Activated B cell treated with CpG ODN at 0.5 μM for 24 hours (primary cell): ENCODE measurements around the gene SCAANT1. TPM values are rescaled to one million over a fixed set of nuclear protein-coding genes. Genes with fewer than 3 reads are reported as not detected.

ENCODE experiments used
- ATAC-seq: fragments of 200-7000 bp; cut with Tn5 transposase; one replicate; pipeline ENCODE4 v1.10.0; 2021; ENCODE audit warnings: low read depth, mild to moderate bottlenecking, moderate library complexity
- CTCF ChIA-PET: fragments of 350-600 bp; sonication (Branson Sonifier 250); formaldehyde crosslinking; loops from one replicate; lab custom pipeline; 2021; ENCODE audit warnings: antibody characterized with exemption; lab: Charles Lee
- POLR2A ChIA-PET: fragments of 350-600 bp; sonication (Branson Sonifier 250); formaldehyde crosslinking; loops from one replicate; lab custom pipeline; 2021; ENCODE audit warnings: antibody characterized with exemption; lab: Charles Lee
- DNase-seq: peaks from one replicate; pipeline ENCODE4 v3.0.0; 2022
- H3K27ac Mint-ChIP-seq: one replicate; pipeline ENCODE4 v1.8.0; 2020; ENCODE audit warnings: mixed read lengths
- H3K27me3 Mint-ChIP-seq: one replicate; pipeline ENCODE4 v1.8.0; 2021; ENCODE audit warnings: mixed read lengths
- H3K36me3 Mint-ChIP-seq: one replicate; pipeline ENCODE4 v1.8.0; 2021; ENCODE audit warnings: low read depth, mixed read lengths
- H3K4me1 Mint-ChIP-seq: one replicate; pipeline ENCODE4 v1.8.0; 2021; ENCODE audit warnings: mixed read lengths
- H3K4me3 Mint-ChIP-seq: one replicate; pipeline ENCODE4 v1.8.0; 2020; ENCODE audit warnings: mild to moderate bottlenecking, mixed read lengths
- H3K9me3 Mint-ChIP-seq: one replicate; pipeline ENCODE4 v1.8.0; 2020; ENCODE audit warnings: mixed read lengths
- CTCF ChIP-seq: fragments of 200-600 bp; IDR thresholded peaks from one replicate; pipeline ENCODE4 v1.8.0; 2022; ENCODE audit warnings: antibody characterized with exemption, mild to moderate bottlenecking
- intact Hi-C: fragments of 100-400 bp; cut with micrococcal nuclease; formaldehyde crosslinking; loops from one replicate; pipeline ENCODE4 v1.15.1; 2024
- total RNA-seq: library from RNA; stranded (reverse); gene quantifications from 2 replicates; pipeline ENCODE4 v1.2.3, GENCODE V29; 2022

Gene SCAANT1
- total RNA-seq, 1 donor from 2014 or later = not detected

DNA sequence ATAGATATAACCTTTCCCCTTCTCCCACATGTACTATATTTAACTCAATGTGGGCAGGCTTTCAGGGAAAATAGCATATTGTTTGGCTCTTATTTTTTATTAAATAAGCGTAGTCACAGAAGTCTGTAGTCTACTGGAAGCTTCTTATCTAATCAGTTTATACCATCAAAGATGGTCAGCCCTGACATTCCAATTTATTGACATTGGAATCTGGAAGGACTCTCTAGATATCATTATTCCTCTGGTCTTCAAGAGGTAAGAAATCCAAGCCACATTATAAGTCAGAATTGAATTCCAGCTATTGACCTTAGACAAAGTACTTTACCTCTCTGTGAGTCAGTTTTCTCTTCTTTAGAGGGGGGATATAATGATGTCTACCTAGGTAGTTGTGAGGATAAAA, 38.5 kb upstream of the SCAANT1 start:
- H3K36me3 Mint-ChIP-seq = peaks cover 36% of the 10 kb centered on the region
- POLR2A ChIA-PET = no interaction called here
- no peak for TF ChIP-seq CTCF
- H3K27ac Mint-ChIP-seq = no peak overlapping the region
- no peak overlapping the region for H3K4me3 Mint-ChIP-seq
- intact Hi-C loops = no loop called here
- ATAC-seq (no peak), DNase-seq (no peak)
- peaks cover 38% of the 10 kb centered on the region for H3K4me1 Mint-ChIP-seq
- no peaks in the 10 kb centered on the region for H3K9me3 Mint-ChIP-seq
- CTCF ChIA-PET = interaction anchor here (1.8 kb wide), 1 partner anchor 11 kb away, joined by 8 read pairs; no protein-coding TSS in a partner anchor
- no peaks in the 10 kb centered on the region for H3K27me3 Mint-ChIP-seq

- CTCF ChIA-PET = no interaction called here
- no peak for TF ChIP-seq CTCF
- Mint-ChIP-seq H3K4me1 (peaks cover 35% of the 10 kb centered on the region), H3K27ac (no peak overlapping the region), H3K4me3 (no peak overlapping the region), H3K27me3 (no peaks in the 10 kb centered on the region), H3K9me3 (no peaks in the 10 kb centered on the region), H3K36me3 (peaks cover 34% of the 10 kb centered on the region)
- intact Hi-C loops = no loop called here
- no peak for DNase-seq
- no peak for ATAC-seq
- POLR2A ChIA-PET = no interaction called here
These were observed 36.8 kb upstream of the SCAANT1 start for GRCh38 chr3:63949005-63949404.

- ATAC-seq = no peak
- no peak for TF ChIP-seq CTCF
- Mint-ChIP-seq H3K4me1 (peaks cover 37% of the 10 kb centered on the region), H3K36me3 (peaks cover 33% of the 10 kb centered on the region), H3K27ac (no peak overlapping the region), H3K27me3 (no peaks in the 10 kb centered on the region), H3K9me3 (no peaks in the 10 kb centered on the region), H3K4me3 (no peak overlapping the region)
- DNase-seq = no peak
- ChIA-PET POLR2A (no interaction called here), CTCF (no interaction called here)
- intact Hi-C loops = no loop called here
These were observed 35.4 kb upstream of the SCAANT1 start for GRCh38 chr3:63947594-63947993.

DNA sequence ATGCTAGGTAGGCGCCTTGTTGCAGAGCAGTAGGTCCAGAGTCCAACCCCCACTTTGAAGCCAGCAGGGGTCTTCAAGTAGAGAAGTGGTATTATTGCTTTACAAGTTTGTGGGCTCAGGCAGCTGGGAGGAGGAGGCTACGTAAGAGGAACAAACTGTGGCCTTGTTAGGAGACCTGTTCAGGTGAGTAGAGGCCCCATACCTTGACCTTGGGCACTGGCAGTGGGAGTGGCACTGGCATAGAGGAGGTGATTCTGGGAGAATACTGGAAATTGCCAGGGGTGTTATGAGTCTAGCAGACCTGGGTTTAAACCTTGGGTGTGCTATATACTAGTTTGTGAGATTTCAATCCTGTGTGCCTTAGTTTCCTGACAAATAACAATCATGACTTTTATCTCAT, 34.6 kb upstream of the SCAANT1 start:
- Mint-ChIP-seq H3K4me3 (no peak overlapping the region), H3K27ac (no peak overlapping the region)

DNA sequence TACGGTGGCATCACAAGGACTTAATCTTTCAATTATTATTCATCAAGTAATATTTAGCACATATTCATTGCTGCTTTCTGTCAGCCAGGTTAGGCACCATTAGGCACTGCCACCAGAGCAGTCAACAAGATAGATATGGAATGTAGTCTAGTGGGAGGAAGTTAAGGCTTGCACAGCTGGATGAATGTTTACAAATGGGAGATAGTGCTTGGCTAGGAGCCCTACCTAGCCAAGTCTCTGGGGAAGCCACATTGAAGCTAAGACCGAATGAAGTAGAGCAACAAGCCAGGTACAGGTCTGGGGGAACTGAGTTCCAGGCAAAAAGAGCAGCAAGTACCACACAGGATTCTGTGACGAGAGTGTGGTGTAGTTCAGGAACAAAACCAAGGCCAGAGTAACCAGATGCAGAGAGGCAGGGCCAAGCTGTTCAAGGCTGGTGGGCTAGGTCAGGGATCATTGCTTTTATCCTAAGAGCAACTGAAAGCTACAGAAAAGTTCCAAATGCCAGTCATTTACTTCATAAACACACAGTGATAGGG, 33.4 kb upstream of the SCAANT1 start:
- CTCF ChIA-PET = interaction anchor here (1.2 kb wide), 1 partner anchor 16 kb away, joined by 3 read pairs; no protein-coding TSS in a partner anchor
- Mint-ChIP-seq H3K9me3 (no peaks in the 10 kb centered on the region), H3K27me3 (no peaks in the 10 kb centered on the region), H3K4me1 (peaks cover 22% of the 10 kb centered on the region), H3K4me3 (no peak overlapping the region), H3K27ac (no peak overlapping the region), H3K36me3 (peaks cover 38% of the 10 kb centered on the region)
- DNase-seq (no peak), ATAC-seq (no peak)
- TF ChIP-seq CTCF = no peak
- POLR2A ChIA-PET = interaction anchor here (0.5 kb wide), 1 partner anchor 8 kb away, joined by 3 read pairs; no protein-coding TSS in a partner anchor
- intact Hi-C loops = no loop called here

More for the DNA sequence above, 34.6 kb upstream of the SCAANT1 start:
- H3K27me3 Mint-ChIP-seq = no peaks in the 10 kb centered on the region
- no peak for ATAC-seq
- H3K9me3 Mint-ChIP-seq = no peaks in the 10 kb centered on the region
- peaks cover 37% of the 10 kb centered on the region for H3K36me3 Mint-ChIP-seq
- intact Hi-C loops = no loop called here
- POLR2A ChIA-PET = no interaction called here
- CTCF ChIA-PET = no interaction called here
- no peak for DNase-seq
- no peak for TF ChIP-seq CTCF
- H3K4me1 Mint-ChIP-seq = peaks cover 32% of the 10 kb centered on the region
